Measurements from ENCODE around the gene PLPP7.

Gene PLPP7

DNA sequence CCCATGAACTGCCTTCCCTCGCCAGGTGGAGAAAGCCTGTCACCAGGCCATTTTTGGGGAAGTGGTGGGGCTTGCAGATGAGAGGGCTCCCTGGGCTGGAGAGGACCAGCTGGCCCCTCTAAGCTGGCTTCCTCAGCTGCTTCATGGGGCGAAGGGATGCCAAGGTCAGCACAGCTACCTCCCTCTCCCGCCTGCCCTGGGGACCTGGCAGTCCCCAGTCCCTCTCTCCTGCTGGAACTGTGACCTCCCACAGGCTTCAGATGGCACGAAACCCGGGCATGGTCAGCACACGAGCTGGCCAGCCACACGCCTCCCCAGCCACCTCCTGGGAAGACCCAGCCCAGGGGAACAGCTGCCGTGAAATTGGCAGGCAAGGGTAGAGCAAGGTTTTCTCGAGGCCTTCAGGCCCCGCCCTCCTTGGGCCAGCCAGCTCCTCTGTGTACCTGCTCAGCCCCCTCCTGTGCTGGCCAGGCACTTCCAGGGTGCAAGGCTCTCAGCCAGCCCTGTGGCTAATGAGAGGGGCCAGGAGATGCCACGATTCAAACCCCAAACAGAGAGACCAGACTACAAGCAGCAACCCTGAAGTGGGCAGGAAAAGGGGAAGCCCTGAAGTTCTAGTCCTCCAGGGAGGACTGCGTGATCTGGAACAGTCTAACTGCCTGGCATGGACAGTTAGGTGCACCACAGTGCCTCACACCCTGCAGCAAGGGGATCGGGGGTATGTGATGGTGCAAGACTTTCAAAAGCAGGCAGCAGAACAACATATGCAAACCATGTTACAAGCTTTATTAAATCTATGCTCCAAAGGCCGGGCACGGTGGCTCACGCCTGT lies 12.9 kb downstream of the PLPP7 start:
- TF ChIP-seq, protein P1, sequence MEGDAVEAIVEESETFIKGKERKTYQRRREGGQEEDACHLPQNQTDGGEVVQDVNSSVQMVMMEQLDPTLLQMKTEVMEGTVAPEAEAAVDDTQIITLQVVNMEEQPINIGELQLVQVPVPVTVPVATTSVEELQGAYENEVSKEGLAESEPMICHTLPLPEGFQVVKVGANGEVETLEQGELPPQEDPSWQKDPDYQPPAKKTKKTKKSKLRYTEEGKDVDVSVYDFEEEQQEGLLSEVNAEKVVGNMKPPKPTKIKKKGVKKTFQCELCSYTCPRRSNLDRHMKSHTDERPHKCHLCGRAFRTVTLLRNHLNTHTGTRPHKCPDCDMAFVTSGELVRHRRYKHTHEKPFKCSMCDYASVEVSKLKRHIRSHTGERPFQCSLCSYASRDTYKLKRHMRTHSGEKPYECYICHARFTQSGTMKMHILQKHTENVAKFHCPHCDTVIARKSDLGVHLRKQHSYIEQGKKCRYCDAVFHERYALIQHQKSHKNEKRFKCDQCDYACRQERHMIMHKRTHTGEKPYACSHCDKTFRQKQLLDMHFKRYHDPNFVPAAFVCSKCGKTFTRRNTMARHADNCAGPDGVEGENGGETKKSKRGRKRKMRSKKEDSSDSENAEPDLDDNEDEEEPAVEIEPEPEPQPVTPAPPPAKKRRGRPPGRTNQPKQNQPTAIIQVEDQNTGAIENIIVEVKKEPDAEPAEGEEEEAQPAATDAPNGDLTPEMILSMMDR (IDR thresholded peaks at IDR 0.05; ENCODE audit: low read depth, low read length), result no peak

DNA sequence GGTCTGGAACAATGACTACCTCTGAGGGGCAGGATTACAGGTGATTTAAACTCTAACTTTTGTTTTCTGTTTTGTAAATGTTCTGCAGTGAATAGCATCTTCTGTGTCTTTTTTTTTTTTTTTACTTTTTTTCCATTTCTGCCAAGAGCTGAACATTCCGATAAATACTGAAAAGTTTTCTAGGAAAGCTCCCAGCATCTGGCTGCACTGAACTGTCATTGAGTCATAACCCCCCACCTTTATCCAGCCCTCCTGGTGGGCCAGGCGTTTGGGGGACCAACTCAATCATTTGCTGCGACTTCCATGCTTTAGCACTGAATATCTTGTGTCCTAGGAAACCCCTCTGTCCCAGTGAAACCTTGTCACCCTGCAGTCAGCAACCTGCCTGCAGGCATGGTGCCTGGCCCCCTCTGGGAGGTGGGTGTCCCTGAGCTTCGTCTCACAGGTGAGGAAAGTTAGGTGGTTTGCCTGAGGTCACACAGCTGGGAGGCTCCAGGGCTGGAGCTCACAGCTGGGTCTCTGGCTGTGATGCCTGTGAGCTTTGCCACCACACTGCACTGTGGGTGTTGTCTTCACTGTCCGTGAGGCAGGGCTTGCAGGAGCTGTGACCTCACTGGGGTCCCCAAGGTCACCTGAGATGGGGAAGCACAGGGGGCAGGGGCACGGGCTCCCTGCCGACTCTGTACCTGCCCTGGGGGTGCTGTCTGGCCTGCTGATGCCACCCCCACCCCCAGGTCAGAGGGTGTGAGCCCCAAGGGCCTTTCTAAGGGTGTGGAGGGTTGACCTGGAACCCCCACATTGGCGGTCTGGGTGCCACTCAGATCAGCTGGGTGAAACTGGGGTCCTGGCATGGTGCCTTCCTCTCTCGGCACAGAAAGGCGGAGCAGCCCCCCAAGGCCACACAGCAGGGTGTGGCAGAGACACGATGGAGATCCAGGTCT lies 14.1 kb downstream of the PLPP7 start:
- TF ChIP-seq, protein P1 (IDR thresholded peaks at IDR 0.05; ENCODE audit: low read depth, low read length), result no peak
- no peak overlapping the region for H3K4me3 ChIP-seq (ENCODE audit: low read depth, low read length)

More for the DNA sequence above, 12.9 kb downstream of the PLPP7 start:
- H3K4me3 ChIP-seq (ENCODE audit: low read depth, low read length), result no peak overlapping the region

DNA sequence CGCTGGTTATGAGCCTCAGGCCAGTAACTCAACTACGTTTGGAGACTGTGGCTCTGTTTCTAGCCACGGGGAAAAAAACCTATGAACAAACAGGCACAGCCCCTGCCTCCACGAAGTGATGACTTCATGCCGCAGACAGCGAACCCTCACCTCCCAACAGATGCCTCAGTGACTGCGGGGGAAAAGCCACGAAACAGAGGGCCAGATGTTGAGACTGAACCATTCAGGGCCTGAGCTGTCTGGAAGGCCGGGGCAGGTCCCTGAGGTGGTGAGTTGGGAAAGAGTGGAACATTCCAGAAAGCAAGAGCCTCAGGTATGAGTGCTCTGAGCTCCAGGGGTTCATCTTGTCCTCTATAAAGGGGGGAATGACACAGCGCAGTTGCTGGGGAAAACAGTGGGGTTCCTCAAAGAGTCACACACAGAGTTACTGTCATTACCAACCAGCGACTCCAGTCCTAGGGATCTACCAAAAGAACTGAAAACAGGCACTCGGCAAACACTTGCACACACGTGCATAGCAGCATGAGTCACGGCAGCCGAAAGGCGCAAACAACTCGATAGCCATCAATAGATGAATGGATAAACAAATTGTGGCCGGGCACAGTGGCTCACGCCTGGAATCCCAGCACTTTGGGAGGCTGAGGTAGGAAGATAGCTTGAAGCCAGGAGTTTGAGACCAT lies 15.3 kb downstream of the PLPP7 start:
- no peak overlapping the region for H3K4me3 ChIP-seq (ENCODE audit: low read depth, low read length)
- TF ChIP-seq, protein P1 (IDR thresholded peaks at IDR 0.05; ENCODE audit: low read depth, low read length), result no peak

DNA sequence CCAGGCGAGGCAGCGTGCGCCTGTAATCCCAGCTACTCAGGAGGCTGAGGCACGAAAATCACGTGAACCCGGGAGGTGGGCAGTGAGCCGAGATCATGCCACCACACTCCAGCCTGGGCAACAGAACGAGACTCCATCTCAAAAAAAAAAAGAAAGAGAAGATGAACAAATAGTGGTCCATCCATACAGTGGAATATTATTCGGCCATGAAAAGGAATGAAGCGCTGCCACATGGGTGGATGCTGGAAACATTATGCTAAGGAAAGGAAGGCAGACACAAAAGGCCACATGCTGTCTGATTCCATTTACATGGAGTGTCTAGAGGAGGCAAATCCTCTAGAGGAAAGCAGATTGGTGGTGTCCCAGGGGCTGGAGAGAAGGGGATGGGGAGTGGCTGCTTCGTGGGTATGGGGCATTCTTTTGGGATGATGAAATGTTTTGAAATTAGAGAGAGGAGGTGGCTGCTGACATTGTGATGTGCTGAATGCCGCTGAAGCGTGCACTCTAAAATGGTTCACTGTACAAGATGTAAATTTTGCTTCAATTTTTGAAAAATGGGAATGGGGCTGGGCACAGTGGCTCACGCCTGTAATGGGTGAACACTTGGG lies 17.0 kb downstream of the PLPP7 start:
- TF ChIP-seq, protein P1 (IDR thresholded peaks at IDR 0.05; ENCODE audit: low read depth, low read length), result no peak

DNA sequence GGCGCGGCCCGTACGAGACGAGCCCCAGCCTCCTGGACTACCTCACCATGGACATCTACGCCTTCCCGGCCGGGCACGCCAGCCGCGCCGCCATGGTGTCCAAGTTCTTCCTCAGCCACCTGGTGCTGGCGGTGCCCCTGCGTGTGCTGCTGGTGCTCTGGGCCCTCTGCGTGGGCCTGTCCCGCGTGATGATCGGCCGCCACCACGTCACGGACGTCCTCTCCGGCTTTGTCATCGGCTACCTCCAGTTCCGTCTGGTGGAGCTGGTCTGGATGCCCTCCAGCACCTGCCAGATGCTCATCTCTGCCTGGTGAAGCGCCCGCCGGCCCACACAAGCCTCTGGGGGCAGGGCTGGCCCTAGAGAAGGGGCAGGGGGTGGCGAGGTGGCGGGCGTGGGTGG lies 18.5 kb downstream of the PLPP7 start:
- no peak overlapping the region for H3K4me3 ChIP-seq (ENCODE audit: low read depth, low read length)
- TF ChIP-seq, protein P1 (IDR thresholded peaks at IDR 0.05; ENCODE audit: low read depth, low read length), result no peak

More for the DNA sequence above, 17.0 kb downstream of the PLPP7 start:
- H3K4me3 ChIP-seq (ENCODE audit: low read depth, low read length), result no peak overlapping the region

DNA sequence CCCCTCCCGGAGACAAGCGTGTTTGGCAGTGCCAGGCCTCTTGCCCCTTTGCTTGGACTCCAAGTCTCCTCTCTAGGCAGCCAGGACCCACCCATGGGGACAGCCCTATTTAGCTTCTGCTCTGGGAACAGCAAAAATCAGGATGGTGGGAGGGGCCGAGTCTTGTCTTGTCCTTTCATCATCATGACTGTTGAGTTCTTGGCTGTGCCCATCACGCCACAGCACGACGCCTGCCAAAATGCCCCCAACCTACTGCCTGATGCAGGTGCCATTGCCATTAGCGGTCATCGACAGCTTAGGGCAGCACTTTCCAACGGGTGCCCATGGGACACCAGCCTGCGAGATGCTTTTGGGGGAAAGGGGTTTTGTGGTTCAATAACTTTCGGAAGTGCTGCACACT lies 18.9 kb downstream of the PLPP7 start:
- TF ChIP-seq, protein P1 (IDR thresholded peaks at IDR 0.05; ENCODE audit: low read depth, low read length), result no peak
- H3K4me3 ChIP-seq (ENCODE audit: low read depth, low read length), result no peak overlapping the region
